Measurements from ENCODE around the gene CTSH.
A peak's percentile ranks its signal among the peaks of the same experiment; 100 is the strongest.
"Not testable (repeated sequence)": the region's sequence is repeated elsewhere in the genome, so short reads cannot be mapped to it uniquely, and the experiment has no call there.

Gene CTSH

GRCh38 chr15:78879517-78880241, 65.2 kb downstream of the CTSH start:
- no peak for DNase-seq

GRCh38 chr15:78878356-78878755, 66.5 kb downstream of the CTSH start:
- no peak for DNase-seq

- not testable (repeated sequence) for DNase-seq
Measured at GRCh38 chr15:78876954-78877353, 67.9 kb downstream of the CTSH start.

DNA sequence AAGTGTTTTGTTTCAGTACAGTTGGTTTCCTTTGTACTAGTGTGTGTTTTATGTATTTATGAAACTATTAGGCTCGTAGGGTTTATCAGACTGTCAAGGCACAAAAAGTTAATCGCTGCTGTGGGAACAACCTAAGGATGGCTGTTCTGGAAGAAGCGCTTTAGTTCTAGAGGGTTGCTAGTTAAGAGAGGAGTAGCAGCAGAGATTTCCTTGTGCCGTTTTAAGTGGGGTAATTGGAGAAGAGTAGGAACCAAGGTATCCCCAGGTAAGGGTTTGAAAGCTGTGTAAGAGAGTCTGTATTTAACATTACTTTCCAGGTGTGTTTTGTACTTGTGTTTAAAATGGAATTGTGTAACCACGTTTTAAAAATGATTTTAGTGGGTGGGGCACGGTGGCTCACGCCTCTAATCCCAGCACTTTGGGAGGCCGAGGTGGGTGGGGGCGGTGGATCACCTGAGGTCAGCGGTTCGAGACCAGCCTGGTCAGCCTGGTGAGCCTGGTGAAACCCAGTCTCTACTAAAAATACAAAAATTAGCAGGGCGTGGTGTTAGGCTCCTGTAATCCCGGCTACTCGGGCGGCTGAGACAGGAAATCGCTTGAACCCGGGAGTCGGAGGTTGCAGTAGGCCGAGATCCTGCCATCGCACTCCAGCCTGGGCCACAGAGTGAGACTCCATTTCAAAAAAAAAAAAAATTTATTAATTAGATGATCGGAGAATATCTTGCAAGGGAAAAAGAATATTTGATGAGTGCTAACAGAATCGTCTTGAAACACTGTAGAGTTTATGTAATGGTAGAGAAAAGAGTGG, 69.5 kb downstream of the CTSH start:
- DNase-seq: no peak

DNA sequence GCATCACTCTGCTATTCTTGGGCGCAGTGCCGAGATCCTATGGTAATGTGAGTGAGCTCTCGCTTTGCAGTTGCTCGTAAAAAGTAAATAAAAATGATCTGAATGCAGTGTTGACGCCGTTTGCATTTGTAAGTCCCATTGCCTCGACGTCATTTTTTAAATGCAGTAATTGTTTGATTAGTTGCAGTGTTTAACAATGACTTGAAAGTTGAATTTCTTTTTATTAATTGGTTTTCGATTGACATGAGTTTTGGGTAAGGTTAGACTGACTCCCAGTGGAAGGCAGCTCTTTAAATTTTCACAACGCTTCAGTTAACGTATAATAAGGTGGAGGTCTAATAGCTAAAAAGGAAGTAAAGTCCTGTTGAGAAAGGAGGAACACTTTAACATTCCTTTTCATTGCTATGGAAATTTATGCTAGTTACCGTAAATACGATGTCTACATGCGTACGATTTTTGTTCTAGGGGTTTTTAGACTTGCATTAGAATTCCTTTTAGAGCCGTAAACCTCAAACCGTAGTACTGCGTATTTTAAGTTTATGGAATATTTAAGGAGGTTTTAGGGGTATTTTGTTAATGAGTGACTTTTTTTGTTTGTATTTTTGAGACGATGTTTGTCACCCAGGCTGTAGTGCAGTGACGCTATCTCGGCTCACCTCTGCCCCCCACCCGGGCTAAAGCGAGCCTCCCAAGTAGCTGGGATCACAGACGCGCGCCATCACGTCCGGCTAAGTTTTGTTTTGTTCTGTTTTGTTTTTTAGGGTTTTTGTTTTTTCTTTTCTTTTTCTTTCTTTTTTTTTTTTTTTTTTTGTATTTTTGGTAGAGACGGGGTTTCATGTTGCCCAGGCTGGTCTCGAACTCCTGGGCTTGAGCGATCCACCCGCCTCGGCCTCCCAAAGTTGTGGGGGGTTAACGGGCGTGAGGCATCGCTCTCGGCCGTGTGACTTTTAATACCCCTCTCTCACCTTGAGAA, 70.8 kb downstream of the CTSH start:
- no peak for DNase-seq

DNA sequence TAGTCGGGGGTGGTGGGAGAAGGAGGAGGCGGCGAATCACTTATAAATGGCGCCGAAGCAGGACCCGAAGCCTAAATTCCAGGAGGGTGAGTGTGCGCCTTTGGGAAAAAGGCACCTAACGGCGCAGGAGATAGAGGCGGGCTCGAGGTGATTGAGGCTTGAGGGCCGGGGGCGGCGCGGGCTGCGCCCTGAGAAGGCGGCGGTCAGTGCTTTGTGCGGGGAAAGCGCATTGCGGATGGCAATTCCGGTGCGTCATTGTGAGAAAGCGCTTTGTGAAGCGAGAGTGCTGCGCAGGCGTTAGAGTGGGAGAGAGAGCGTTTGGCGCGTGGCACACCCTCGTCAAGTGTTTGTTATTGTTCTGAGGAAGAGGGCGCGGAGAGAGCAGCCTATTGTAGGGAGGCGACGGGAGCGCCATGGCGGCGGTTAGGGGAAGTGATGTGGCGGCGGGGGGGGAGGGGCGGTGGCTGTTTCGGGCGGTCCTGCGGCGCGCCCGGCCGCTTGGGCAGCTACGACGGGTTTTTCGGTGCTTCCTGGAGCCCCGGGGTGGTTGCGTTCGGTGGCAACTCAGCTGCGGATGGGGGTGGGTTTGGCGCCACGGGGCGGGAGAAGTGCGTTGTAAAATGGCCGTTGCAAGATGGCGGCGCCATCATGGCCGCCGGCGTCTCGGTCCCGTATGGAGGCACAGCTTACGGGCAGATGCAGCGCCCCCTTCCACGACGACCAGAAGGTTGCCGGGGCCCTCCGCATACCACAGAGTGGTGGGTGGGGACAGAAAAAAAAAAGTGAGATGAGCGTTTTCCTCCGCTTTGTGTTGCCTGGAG, 71.7 kb downstream of the CTSH start:
- peak; percentile 80 for DNase-seq

DNA sequence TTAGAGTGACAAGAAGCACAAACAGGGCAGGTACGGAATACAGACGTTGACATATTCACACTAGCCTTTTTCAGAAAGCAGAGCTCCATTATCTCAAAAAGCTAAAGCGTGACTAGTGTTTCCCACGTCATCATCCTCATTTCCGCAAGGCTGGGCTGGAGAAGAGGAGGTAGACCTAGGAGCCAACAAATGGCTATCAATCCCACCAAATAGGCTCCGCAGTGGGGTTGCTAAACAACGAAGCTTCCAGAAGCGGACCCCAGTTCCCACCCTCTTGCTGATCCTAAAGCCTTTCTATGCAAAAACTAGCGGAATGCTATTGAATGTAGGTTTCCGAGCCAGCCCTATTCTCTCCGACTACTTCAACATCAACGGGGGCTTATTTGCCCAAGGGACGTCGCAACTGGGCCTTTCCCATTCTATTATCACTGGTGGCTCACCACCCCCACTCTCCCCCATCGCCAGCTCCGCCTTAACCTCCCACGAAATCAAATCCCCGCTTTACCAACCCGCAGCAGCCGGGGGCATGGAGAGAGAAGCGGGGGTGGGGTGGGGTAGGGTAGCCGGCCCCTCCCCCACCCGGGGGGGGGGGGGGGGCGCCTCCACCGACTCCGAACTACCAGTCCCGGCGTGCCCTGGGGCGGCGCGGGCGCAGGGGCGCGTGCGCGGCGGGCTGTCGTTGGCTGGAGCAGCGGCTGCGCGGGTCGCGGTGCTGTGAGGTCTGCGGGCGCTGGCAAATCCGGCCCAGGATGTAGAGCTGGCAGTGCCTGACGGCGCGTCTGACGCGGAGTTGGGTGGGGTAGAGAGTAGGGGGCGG, 72.5 kb downstream of the CTSH start, which contains the start of gene MORF4L1:
Gene MORF4L1 (plus strand): TSS at position 736 of the 817 bp plus-strand sequence. CDS start 128 bp downstream, outside the sequence.
- peak; percentile 80 for DNase-seq

GRCh38 chr15:78871483-78872127, 73.2 kb downstream of the CTSH start:
- DNase-seq: not testable (repeated sequence)

All from NCI-H524 treated with DMSO at 0.1 percent for 48 hours (cell line).